NCI-H128 (cell line): ENCODE results near the gene CDC42.

Experiments used
- DNase-seq: peaks from one replicate; lab custom pipeline; 2025; ENCODE audit not compliant: unreplicated experiment; lab: John Stamatoyannopoulos, UW

The CDC42 gene

GRCh38 chr1:22037520-22037919 lies 15.0 kb upstream of the CDC42 start:
- DNase-seq, result no peak

GRCh38 chr1:22038036-22038435 lies 14.5 kb upstream of the CDC42 start:
- DNase-seq, result no peak

- no peak for DNase-seq
Observed at GRCh38 chr1:22039594-22040285, 12.8 kb upstream of the CDC42 start.

DNA sequence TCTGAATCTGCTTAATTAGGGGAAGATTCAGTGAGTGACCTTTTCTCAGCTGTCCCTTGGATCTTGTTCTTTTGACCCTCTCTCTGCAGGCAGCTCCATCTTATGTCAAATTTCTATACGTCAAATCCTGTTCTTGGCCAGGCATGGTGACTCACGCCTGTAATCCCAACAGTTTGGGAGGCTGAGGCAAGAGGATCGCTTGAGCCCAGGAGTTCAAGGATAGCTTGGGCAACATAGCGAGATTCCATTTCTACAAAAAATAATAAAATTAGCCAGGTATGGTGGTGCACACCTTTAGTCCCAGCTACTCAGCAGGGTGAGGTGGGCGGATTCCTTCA lies 12.3 kb upstream of the CDC42 start:
- no peak for DNase-seq

DNA sequence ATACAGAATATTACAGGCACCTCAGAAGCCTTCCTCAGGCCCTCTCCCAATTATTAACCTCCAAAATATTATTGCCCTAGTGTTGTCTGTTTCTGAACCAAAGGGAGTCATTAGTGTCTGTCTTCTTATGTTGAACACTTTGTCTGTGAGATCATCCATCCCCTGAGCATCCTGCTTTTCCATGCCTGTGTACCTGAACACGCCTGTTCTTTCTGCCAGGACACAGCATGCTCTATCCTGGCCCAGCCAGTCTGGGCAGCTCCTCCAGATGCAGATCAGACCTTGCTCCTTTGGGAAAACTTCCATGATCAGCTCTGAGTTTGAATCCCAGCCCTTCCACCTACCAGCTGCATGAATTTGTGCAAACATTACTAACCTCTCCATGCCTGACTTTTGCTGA lies 11.0 kb upstream of the CDC42 start:
- no peak for DNase-seq

GRCh38 chr1:22043198-22043769 lies 9.2 kb upstream of the CDC42 start:
- no peak for DNase-seq

- peak; percentile 22 for DNase-seq
Observed at GRCh38 chr1:22044690-22045420, 7.7 kb upstream of the CDC42 start.

- DNase-seq, result no peak
Observed at GRCh38 chr1:22045604-22046228, 6.8 kb upstream of the CDC42 start.

DNA sequence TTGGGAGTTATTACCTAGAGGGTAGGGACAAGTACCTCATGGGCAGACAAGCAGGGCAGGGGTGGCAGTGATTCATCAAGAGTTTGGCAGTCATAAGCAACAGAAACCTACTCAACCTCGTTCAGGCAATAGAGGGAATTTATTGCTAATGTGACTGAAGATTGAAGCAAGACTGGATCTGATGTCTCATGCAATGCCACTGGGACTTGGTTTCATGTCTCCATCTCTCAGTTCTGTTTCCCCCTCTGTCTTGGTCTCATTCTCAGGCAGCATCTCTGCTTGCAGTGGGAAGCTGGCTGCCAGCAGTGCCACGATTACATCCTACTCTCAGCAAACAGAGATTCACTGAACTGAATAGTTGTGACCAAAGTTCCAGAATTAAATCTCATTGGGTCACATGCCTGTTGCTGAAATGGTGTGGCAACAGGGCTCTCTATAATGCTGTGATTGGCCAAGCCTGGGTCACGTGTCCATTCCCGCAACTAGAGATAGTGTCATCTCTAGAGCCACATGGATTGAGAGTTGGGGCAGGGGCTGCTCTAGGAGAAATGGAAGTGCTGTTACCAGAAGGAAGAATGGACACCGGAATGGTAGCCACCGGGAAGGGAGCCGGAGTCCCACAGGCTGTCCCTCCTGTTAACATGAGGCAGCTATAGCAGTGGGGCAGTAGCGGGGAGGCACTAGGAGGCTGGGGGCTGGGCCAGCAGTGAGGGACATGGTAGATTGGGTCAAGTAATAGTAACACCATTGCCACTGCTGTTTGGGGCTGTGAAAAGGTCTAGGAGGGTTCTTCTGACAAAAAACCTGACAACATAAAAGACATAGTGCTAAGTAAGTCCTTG lies 3.9 kb upstream of the CDC42 start:
- DNase-seq, result no peak

- DNase-seq, result no peak
Observed at GRCh38 chr1:22050330-22050729, 2.2 kb upstream of the CDC42 start.

DNA sequence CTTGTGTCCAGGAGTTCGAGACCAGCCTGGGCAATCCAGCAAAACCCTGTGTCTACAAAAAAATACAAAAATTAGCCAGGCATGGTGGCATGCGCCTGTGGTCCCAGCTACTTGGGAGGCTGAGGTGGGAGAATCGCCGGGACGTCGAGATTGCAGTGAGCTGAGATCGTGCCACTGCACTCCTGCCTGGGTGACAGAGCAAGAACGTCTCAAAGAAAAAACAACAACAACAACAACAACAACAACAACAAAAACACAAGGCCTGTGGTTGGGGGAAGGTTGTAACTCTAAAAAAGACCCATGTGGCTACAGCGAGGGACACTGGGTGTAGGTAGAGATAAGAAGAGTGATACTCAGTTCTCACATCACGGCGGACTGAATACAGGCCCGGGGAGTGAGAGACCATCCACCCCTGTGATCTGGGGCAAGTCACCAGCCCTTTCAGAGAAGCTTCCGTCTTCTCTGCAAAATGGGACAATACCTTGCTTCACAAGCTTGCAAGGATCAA lies 848 bp upstream of the CDC42 start:
- no peak for DNase-seq

DNA sequence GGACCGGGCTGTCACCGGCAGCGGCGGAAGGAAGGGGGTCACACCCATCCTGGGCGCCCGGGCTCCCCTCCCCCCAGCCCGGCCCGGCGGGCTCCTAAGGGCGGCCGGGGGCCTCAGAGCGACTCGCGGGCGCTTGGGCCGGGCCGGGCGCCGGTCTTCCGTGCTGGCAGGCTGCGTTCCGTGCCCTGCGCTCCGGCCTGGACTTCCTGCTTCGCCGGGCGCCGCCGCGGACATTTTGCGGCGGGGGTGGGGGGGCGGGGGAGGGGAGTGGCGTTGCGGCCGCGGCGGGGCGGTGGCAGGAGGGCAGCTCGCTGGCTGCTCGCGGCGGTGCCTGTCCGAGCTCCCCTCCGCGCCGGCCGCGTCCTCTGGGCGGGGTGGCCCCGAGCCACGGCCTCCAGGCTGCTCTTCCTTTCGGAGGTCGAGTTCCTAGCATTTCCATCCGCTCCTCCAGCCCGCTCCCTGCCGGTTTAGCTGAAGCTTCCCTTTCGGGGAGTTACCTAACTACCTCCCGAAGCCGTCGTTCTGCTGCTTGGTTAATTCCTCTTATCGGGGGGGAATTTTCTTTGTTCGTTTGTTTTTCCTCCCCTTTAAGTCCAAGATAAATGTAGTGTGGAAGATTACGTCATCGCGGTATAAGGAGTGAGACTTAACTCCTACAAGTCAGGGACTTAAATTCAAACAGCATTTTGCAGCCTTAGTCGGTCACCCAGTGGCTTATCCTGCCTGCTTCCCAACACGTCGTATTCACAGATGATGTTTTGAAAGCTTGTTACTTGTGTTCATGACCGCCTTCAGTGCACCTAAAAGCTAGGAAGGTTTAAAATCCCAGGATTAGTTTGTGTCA lies 730 bp downstream of the CDC42 start:
- DNase-seq, result no peak

- DNase-seq, result no peak
Observed at GRCh38 chr1:22053861-22054770, 1.6 kb downstream of the CDC42 start.

DNA sequence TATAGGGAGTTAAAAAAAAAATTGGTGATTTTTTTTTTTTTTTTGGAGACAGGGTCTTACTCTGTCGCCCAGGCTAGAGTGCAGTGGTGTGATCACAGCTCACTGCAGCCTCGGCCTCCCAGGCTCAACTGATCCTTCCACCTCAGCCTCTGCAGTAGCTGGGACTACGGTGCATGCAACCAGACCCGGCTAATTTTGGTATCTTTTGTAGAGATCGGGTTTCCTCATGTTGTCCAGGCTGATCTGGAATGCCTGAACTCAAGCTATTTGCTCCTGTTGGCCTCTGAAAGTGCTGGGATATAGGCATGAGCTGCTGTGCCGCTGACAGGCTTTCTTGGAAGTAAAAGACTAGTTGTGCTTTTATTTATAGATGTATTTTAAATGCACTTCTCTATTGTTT lies 3.0 kb downstream of the CDC42 start:
- DNase-seq, result no peak

GRCh38 chr1:22056043-22056442 lies 3.5 kb downstream of the CDC42 start:
- DNase-seq, result no peak

GRCh38 chr1:22056936-22057335 lies 4.4 kb downstream of the CDC42 start:
- DNase-seq, result no peak

- no peak for DNase-seq
Observed at GRCh38 chr1:22057861-22058260, 5.4 kb downstream of the CDC42 start.

DNA sequence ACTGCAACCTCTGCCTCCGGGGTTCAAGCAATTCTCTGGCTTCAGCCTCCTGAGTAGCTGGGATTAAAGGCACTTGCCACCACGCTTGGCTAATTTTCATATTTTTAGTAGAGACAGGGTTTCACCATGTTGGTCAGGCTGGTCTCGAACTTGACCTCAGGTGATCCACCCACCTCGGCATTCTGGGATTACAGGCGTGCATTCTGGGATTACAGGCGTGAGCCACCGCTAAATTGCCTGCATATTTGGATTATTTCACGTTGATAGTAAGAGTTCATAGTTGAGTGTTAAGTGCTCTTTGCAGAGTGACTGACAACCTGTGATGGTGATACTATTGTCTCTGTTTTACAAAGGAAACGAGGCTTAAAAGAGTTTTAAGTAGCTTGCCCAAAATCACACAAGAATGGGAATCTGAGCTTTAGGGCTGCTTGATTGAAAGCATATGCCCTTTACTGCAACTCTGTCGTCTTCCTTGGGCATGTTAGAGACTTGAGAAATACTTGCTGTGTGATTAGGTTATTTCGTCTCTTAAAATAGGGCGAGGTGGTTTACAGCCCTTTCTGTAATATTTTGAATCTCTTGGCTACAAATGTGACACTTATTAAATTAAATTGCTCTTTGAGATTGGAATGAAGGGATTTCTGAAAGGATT lies 12.4 kb downstream of the CDC42 start:
- no peak for DNase-seq

GRCh38 chr1:22071511-22071910 lies 19.0 kb downstream of the CDC42 start:
- no peak for DNase-seq
